ENCODE measurements around the gene LRP1. TPM values are rescaled to one million over a fixed set of nuclear protein-coding genes. Genes with fewer than 3 reads are reported as not detected.

The LRP1 gene
- polyA plus RNA-seq, 2 donors: 29.6 to 47.6 TPM

- no peak overlapping the region for H3K4me3 ChIP-seq (ENCODE audit: low read depth in 1 of 2, low read length in 2 of 2)
- H3K9me3 ChIP-seq (ENCODE audit: control insufficient read depth in 2 of 2, insufficient read depth in 1 of 2, low read depth in 1 of 2, low read length in 1 of 2): no peaks in the 10 kb centered on the region
- H3K36me3 ChIP-seq (ENCODE audit: control insufficient read depth in 2 of 2, insufficient read depth in 2 of 2, low read length in 1 of 2): peaks cover 11 to 36% of the 10 kb centered on the region in 2 donors
- H3K4me1 ChIP-seq (ENCODE audit: control insufficient read depth in 2 of 2, insufficient read depth in 2 of 2, low read length in 1 of 2): peaks cover under 1 to 27% of the 10 kb centered on the region in 2 donors
- no peaks in the 10 kb centered on the region for H3K27me3 ChIP-seq (ENCODE audit: control insufficient read depth in 1 of 2, insufficient read depth in 2 of 2, low read length in 2 of 2)
- 76 to 79% methylated on average over 12 of the region's 12 CpGs for WGBS, 2 donors
- H3K27ac ChIP-seq (ENCODE audit: low read depth in 2 of 2, low read length in 1 of 2): peak overlapping the region; percentile 29 to 87
Measured at GRCh38 chr12:57099766-57100165, 28.5 kb upstream of the LRP1 start.

GRCh38 chr12:57101892-57102695, 26.2 kb upstream of the LRP1 start:
- Histone ChIP-seq H3K4me3 (ENCODE audit: low read depth in 1 of 2, low read length in 2 of 2) (no peak overlapping the region), H3K36me3 (ENCODE audit: control insufficient read depth in 2 of 2, insufficient read depth in 2 of 2, low read length in 1 of 2) (peaks cover 28 to 51% of the 10 kb centered on the region in 2 donors), H3K4me1 (ENCODE audit: control insufficient read depth in 2 of 2, insufficient read depth in 2 of 2, low read length in 1 of 2) (peaks cover 0 to 15% of the 10 kb centered on the region in 2 donors), H3K9me3 (ENCODE audit: control insufficient read depth in 2 of 2, insufficient read depth in 1 of 2, low read depth in 1 of 2, low read length in 1 of 2) (no peaks in the 10 kb centered on the region), H3K27ac (ENCODE audit: low read depth in 2 of 2, low read length in 1 of 2) (peak overlapping the region in 1 of 2 donors; percentile 68), H3K27me3 (ENCODE audit: control insufficient read depth in 1 of 2, insufficient read depth in 2 of 2, low read length in 2 of 2) (no peaks in the 10 kb centered on the region)
- 62 to 78% methylated on average over 12 to 15 of the region's 15 CpGs for WGBS, 2 donors

DNA sequence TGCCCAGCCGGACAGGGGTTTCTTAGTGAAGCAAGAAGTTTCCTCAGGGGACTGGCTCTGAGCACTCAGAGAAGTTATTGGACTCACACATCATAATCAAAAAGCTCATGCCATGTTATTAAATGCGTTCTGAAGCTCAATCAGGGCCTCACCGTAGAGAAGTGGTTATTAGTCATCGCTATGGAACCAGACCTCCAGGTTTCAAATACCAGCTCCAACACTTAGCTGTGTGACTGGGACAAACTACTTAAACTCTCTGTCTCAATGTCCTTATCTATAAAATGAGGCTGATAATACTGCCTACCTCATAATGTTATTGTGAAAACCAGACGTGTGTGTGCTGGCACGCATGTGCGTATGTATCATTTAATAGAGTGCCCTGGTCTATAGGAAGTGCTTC, 24.4 kb upstream of the LRP1 start:
- no peaks in the 10 kb centered on the region for H3K27me3 ChIP-seq (ENCODE audit: control insufficient read depth in 1 of 2, insufficient read depth in 2 of 2, low read length in 2 of 2)
- H3K4me1 ChIP-seq (ENCODE audit: control insufficient read depth in 2 of 2, insufficient read depth in 2 of 2, low read length in 1 of 2): peaks cover 7 to 12% of the 10 kb centered on the region in 2 donors
- no peak overlapping the region for H3K27ac ChIP-seq (ENCODE audit: low read depth in 2 of 2, low read length in 1 of 2)
- H3K36me3 ChIP-seq (ENCODE audit: control insufficient read depth in 2 of 2, insufficient read depth in 2 of 2, low read length in 1 of 2): peaks cover 32 to 43% of the 10 kb centered on the region in 2 donors
- H3K4me3 ChIP-seq (ENCODE audit: low read depth in 1 of 2, low read length in 2 of 2): no peak overlapping the region
- H3K9me3 ChIP-seq (ENCODE audit: control insufficient read depth in 2 of 2, insufficient read depth in 1 of 2, low read depth in 1 of 2, low read length in 1 of 2): no peaks in the 10 kb centered on the region
- WGBS, 2 donors: 86 to 88% methylated on average over 7 of the region's 7 CpGs

GRCh38 chr12:57104292-57104910, 23.9 kb upstream of the LRP1 start:
- H3K36me3 ChIP-seq (ENCODE audit: control insufficient read depth in 2 of 2, insufficient read depth in 2 of 2, low read length in 1 of 2): peaks cover 32 to 37% of the 10 kb centered on the region in 2 donors
- no peaks in the 10 kb centered on the region for H3K27me3 ChIP-seq (ENCODE audit: control insufficient read depth in 1 of 2, insufficient read depth in 2 of 2, low read length in 2 of 2)
- peaks cover 7 to 9% of the 10 kb centered on the region in 2 donors for H3K4me1 ChIP-seq (ENCODE audit: control insufficient read depth in 2 of 2, insufficient read depth in 2 of 2, low read length in 1 of 2)
- no peaks in the 10 kb centered on the region for H3K9me3 ChIP-seq (ENCODE audit: control insufficient read depth in 2 of 2, insufficient read depth in 1 of 2, low read depth in 1 of 2, low read length in 1 of 2)
- H3K4me3 ChIP-seq (ENCODE audit: low read depth in 1 of 2, low read length in 2 of 2): no peak overlapping the region
- WGBS, 2 donors: 93 to 97% methylated on average over 12 of the region's 12 CpGs
- H3K27ac ChIP-seq (ENCODE audit: low read depth in 2 of 2, low read length in 1 of 2): peak overlapping the region in 1 of 2 donors; percentile 9

DNA sequence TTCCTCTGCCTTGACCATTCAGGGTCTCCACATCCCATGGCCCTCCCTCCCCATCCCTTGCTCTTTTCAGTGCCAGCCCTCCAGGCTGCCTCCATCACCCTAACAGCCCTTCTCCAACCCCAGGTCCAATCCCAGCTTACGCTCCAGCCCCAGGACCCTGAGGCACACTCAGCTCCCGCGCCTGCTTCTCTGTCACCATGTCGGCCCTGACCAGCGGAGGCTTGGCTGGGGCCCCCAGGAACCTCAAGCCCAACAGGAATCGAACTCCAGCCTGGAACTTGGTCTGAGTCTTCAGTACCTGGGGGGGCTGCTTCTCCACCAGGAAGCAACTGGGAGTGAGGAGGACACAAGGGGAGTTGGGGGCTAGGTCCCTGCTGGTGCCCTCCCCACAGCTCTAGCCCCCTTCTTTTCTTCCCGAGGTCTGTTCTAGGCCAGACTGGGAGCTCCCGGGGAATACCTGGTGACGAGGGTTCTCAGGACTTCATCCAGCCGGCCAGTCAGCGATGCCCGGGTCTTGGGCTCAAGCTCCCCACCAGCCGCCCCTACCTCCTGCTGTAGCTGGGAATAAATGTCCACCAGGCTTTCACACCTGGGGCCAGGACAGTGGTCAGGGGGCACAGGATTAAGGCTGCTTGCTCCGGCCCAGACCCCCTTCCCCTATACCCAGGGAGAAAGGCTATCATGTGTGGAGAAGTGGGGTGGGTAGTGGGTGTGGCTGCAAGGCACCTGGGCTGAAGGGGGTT, 23.1 kb upstream of the LRP1 start:
- peaks cover 4 to 7% of the 10 kb centered on the region in 2 donors for H3K4me1 ChIP-seq (ENCODE audit: control insufficient read depth in 2 of 2, insufficient read depth in 2 of 2, low read length in 1 of 2)
- 91 to 92% methylated on average over 14 of the region's 14 CpGs for WGBS, 2 donors
- no peaks in the 10 kb centered on the region for H3K27me3 ChIP-seq (ENCODE audit: control insufficient read depth in 1 of 2, insufficient read depth in 2 of 2, low read length in 2 of 2)
- peaks cover 26 to 32% of the 10 kb centered on the region in 2 donors for H3K36me3 ChIP-seq (ENCODE audit: control insufficient read depth in 2 of 2, insufficient read depth in 2 of 2, low read length in 1 of 2)
- H3K27ac ChIP-seq (ENCODE audit: low read depth in 2 of 2, low read length in 1 of 2): no peak overlapping the region
- no peaks in the 10 kb centered on the region for H3K9me3 ChIP-seq (ENCODE audit: control insufficient read depth in 2 of 2, insufficient read depth in 1 of 2, low read depth in 1 of 2, low read length in 1 of 2)
- H3K4me3 ChIP-seq (ENCODE audit: low read depth in 1 of 2, low read length in 2 of 2): no peak overlapping the region

GRCh38 chr12:57106021-57106708, 22.1 kb upstream of the LRP1 start:
- Histone ChIP-seq H3K4me1 (ENCODE audit: control insufficient read depth in 2 of 2, insufficient read depth in 2 of 2, low read length in 1 of 2) (peaks cover 4 to 7% of the 10 kb centered on the region in 2 donors), H3K27ac (ENCODE audit: low read depth in 2 of 2, low read length in 1 of 2) (no peak overlapping the region), H3K9me3 (ENCODE audit: control insufficient read depth in 2 of 2, insufficient read depth in 1 of 2, low read depth in 1 of 2, low read length in 1 of 2) (no peaks in the 10 kb centered on the region), H3K36me3 (ENCODE audit: control insufficient read depth in 2 of 2, insufficient read depth in 2 of 2, low read length in 1 of 2) (peaks cover 26 to 32% of the 10 kb centered on the region in 2 donors), H3K4me3 (ENCODE audit: low read depth in 1 of 2, low read length in 2 of 2) (no peak overlapping the region), H3K27me3 (ENCODE audit: control insufficient read depth in 1 of 2, insufficient read depth in 2 of 2, low read length in 2 of 2) (no peaks in the 10 kb centered on the region)
- WGBS, 2 donors: 71% methylated on average over 9 of the region's 9 CpGs

GRCh38 chr12:57107456-57108155, 20.7 kb upstream of the LRP1 start:
- WGBS, 2 donors: 59 to 82% methylated on average over 6 to 7 of the region's 7 CpGs
- H3K4me1 ChIP-seq (ENCODE audit: control insufficient read depth in 2 of 2, insufficient read depth in 2 of 2, low read length in 1 of 2): peaks cover 4 to 7% of the 10 kb centered on the region in 2 donors
- H3K27me3 ChIP-seq (ENCODE audit: control insufficient read depth in 1 of 2, insufficient read depth in 2 of 2, low read length in 2 of 2): no peaks in the 10 kb centered on the region
- peaks cover 26% of the 10 kb centered on the region in 2 donors for H3K36me3 ChIP-seq (ENCODE audit: control insufficient read depth in 2 of 2, insufficient read depth in 2 of 2, low read length in 1 of 2)
- no peak overlapping the region for H3K27ac ChIP-seq (ENCODE audit: low read depth in 2 of 2, low read length in 1 of 2)
- H3K9me3 ChIP-seq (ENCODE audit: control insufficient read depth in 2 of 2, insufficient read depth in 1 of 2, low read depth in 1 of 2, low read length in 1 of 2): no peaks in the 10 kb centered on the region
- no peak overlapping the region for H3K4me3 ChIP-seq (ENCODE audit: low read depth in 1 of 2, low read length in 2 of 2)

DNA sequence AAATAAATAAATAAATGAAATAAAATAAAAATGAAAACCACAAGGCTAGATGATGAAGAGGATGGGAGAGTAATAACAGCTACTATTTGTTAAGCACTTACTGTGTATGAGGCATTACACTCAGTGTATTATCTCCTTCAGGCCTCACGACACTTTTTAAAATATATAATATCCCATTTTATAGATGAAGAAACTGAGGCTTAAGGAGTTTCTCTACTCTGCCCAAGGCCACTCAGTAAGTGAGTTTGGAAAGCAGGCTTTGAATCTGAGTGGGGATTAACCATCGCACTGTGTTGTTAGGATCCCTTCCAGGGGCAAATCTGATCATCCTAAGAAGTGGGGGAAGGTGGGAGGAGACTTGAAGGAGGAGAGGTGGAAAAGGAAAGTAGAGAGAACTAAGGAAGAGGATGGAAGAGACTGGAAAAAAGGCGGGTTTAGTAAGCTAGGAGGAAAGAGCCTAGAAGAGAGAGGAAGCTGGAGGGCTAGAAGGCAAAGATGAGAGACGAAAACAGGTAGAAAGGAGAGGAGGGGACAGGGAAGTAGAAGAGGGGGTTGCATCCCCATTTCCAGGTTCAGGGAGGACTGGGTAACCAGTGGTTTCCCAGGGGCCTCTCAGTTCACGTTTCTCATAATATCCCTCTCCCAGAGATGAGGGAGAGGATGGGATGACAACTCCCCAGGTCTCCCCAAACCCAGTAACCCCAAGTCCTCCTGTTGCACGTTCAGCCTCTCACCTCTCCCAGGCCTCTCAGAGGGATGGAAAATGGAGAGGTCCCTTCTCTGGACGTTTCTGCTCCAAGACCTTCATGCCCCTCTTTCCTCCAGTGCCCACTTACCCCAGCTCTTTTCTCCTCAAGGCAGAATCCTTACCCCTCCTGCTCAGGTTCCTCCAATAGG, 18.8 kb upstream of the LRP1 start:
- Histone ChIP-seq H3K4me3 (ENCODE audit: low read depth in 1 of 2, low read length in 2 of 2) (peak overlapping the region; percentile 81 to 91), H3K9me3 (ENCODE audit: control insufficient read depth in 2 of 2, insufficient read depth in 1 of 2, low read depth in 1 of 2, low read length in 1 of 2) (no peaks in the 10 kb centered on the region), H3K27me3 (ENCODE audit: control insufficient read depth in 1 of 2, insufficient read depth in 2 of 2, low read length in 2 of 2) (no peaks in the 10 kb centered on the region), H3K4me1 (ENCODE audit: control insufficient read depth in 2 of 2, insufficient read depth in 2 of 2, low read length in 1 of 2) (peaks cover 4 to 7% of the 10 kb centered on the region in 2 donors), H3K27ac (ENCODE audit: low read depth in 2 of 2, low read length in 1 of 2) (peak overlapping the region; percentile 12 to 100), H3K36me3 (ENCODE audit: control insufficient read depth in 2 of 2, insufficient read depth in 2 of 2, low read length in 1 of 2) (peaks cover 20 to 25% of the 10 kb centered on the region in 2 donors)
- 37 to 45% methylated on average over 7 of the region's 7 CpGs for WGBS, 2 donors

All from esophagus (tissue), 2 donors.